GM23338 (cell line): Measurements from ENCODE around the gene SPIRE1.

ENCODE experiments used
- EZH2 ChIP-seq: fragments of 200-600 bp; sonication (generic); IDR thresholded peaks from one replicate; pipeline ENCODE4 v1.8.0; 2017; ENCODE audit warnings: antibody characterized with exemption, mild to moderate bottlenecking, low read depth; ENCODE audit not compliant: unreplicated experiment
- TF ChIP-seq, protein P1 (sequence below): IDR thresholded peaks from 2 replicates; pipeline ENCODE4 v1.6.1; 2016; ENCODE audit warnings: antibody characterized with exemption

DNA sequence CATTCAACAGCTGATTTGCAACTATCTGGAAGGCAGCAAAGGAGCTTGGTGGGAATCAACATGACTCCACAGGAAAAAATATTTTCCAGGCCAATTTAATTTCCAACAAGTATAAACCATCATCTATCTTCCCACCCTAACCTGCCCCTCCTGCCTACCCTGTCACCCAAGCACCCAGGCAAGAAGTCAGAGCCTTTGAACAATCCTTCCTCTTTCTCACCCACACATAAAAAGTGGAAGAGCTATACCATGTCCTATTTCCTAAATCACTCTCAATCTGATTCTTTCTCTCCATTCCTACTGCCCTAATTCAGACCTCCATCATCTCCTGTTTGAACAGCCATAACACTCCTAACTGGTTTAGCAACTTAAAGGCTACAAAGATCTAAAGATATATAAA, 12.7 kb downstream of the SPIRE1 start:
- no peak for TF ChIP-seq EZH2
- TF ChIP-seq, protein P1, sequence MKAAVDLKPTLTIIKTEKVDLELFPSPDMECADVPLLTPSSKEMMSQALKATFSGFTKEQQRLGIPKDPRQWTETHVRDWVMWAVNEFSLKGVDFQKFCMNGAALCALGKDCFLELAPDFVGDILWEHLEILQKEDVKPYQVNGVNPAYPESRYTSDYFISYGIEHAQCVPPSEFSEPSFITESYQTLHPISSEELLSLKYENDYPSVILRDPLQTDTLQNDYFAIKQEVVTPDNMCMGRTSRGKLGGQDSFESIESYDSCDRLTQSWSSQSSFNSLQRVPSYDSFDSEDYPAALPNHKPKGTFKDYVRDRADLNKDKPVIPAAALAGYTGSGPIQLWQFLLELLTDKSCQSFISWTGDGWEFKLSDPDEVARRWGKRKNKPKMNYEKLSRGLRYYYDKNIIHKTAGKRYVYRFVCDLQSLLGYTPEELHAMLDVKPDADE: no peak
